Activated CD8-positive, alpha-beta memory T cell treated with anti-CD3 and anti-CD28 coated beads, Interleukin-2, amount 50 U/mL, for 1 hour (primary cell): ENCODE data around the gene PDPK1.
A peak's percentile ranks its signal among the peaks of the same experiment; 100 is the strongest.
"Not testable (repeated sequence)": the region's sequence is repeated elsewhere in the genome, so short reads cannot be mapped to it uniquely, and the experiment has no call there.

ENCODE experiments used
- DNase-seq: peaks from one replicate; pipeline ENCODE4 v3.0.0-alpha.2; 2020; ENCODE audit errors: extremely low read depth

PDPK1 gene

DNA sequence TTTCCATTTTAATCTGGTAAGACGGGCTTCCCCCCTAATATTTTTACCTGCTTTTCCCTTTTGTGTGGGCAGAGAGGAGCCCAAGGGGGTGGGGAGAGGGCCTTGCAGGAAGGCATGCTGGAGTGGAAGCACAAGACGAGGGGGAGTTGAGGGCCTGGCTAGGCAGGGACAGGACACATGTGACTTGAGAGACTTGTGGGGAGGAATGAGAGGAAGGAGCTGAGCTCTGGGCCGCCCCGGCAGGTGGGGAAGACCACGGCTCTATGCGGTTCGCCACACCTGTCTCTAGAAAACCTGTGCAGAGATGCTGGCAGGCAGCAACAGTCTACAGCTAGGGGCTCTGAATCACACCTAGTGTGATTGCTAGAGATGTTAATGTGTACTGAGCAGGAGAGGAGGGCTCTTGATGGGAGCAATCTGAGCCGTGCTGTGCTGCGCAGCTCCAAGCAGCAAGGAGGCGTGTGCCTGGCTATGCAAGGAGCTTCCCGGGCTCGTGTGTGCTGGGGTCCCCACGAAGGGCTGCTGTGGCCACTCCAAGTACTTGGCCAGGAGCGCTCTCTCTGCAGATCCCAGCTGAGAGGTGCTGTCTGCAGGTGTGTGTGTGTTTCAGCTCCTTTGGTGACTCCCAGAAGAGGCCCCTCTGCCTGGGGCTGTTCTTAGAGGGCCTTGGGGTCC is 50.2 kb downstream of the PDPK1 start:
- DNase-seq = no peak

DNA sequence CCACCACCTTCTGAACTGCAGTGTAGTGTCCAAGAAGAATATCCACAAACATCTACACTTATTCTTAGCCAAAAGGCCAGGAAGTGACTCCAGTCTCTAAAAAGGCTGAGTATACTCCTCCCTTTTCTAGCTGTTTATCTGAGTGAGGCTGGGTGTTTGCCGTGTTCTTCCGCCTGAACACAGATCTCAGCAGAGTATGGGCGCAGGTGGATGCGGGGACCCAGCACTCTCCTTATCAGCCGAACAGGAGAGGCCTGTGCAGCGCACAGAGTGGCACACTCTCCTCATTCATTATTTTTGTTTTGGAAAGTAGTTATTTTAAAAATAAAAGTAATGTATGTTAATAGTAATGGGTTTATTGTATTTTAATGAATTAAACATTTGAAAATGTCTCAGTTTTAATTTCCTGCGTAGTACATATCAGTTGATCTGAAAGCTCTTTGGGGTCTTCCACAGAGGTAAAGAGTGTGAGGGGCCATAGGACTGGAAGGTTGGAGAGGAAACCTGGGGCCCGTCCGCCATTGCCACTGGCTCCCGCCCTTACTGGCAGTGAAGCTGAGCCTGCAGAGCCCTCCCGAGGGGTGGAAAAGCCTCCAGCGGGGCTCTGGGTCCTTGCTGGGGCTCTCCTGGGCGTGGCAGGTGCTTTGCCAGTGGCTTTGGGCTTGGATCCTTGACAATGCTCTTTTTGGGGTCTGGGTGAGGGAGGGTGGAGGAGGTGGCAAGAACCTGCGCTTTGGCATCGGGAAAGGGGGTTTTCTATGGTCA is 53.8 kb downstream of the PDPK1 start:
- DNase-seq = no peak

- DNase-seq = no peak
These were observed 55.0 kb downstream of the PDPK1 start for GRCh38 chr16:2592786-2593185.

DNA sequence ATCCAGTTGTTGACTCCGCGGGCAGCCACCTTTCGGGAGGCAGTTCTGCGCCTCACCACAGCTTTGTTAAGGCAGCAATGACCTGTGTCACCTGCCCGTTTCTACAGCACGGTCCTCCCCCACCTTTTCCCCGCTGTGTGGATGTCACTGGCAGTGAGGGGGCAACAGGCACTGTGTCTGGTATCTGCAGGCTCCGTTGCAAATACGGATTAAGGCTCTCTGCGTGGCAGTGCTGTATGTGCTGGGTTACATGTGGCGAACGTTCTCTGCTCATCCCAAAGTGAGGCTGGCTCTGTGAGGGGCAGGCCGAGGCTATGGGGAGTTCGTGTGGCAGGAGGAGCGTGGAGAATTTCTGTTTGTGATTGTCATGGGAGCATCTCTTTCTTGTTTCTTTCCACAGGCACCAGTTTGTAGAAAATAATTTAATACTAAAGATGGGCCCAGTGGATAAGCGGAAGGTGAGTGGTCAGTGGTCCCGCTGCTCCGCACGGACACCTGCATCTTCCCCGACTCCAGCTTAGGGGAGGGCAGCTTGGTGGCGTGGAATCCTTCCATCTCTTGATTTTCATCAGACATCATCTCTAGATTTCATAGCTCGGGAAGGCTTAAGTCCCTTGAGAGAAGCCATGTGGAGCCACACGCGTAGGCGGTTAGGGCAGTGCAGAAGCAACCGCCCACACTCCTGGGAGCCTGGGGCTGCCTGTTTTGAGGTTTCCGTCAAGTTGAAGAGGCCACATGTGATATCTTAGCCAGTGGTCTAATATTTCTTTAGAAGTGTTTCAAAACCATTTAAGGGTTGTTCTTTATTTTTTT is 57.8 kb downstream of the PDPK1 start:
- DNase-seq = no peak

- no peak for DNase-seq
These were observed 59.1 kb downstream of the PDPK1 start for GRCh38 chr16:2596747-2597559.

GRCh38 chr16:2597560-2597902 is 59.7 kb downstream of the PDPK1 start:
- DNase-seq = no peak

DNA sequence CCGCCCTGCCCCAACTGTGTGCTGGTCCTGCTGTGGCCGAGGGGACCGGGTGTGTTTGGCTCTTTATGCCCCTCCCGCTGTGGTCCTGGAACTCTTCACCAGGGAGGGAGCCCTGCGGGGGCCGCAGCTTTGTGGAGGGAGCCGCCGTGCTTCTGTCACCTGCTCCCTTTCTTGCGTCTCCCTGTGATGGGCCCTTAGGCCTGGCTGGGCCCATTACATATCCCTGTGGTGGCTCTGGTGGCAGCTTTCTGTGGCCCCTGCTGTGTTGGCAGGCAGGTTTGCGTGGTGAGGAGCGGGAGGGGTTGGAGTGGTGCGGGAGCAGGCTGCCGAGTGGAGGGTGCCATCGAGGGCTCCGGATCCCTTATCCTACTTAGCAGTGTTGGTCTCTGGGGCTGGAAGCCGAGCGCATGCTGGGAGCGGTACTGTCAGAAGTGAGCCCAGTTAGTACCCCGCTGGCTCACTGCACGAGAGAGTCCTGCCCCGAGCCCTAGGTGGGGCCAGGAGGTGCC is 60.4 kb downstream of the PDPK1 start:
- DNase-seq = no peak

GRCh38 chr16:2598723-2599122 is 60.9 kb downstream of the PDPK1 start:
- DNase-seq = no peak

- not testable (repeated sequence) for DNase-seq
These were observed 61.3 kb downstream of the PDPK1 start for GRCh38 chr16:2599165-2599564.

GRCh38 chr16:2599785-2600184 is 62.0 kb downstream of the PDPK1 start:
- DNase-seq = not testable (repeated sequence)

DNA sequence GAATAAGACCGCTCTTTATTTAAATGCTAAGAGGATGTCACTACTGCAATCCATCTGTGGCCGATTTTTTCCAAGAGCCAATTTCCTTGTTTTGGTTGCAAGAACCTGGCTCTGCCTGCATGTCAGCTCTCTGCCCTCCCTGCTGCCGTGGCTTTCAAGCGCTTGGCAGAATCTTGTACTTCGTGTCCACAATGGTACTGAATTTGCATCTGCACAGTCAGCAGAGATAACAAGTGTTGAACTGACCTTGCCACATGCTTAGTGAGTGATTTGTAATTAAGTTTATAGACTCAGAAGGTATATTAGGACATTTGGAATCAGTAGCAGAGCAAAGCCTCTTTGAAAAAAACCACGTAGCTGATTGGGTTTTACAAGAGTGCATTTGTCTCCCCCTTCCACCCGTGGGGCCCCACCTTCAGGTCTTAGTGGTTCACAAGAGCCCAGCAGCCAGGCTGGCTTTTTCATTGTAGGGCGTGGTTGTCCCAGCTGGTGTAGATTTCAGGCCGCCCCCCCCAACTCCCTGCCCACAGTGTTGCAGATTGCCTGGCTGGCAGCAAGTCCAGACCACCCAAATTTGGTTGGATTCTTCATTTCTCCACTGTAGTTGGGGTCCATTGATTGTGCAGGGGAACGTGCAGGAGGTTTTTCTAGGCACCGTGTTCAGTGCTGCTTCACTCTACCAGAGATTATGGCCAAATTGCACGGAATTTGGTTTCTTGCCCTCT is 63.6 kb downstream of the PDPK1 start:
- DNase-seq = not testable (repeated sequence)

GRCh38 chr16:2602175-2602574 is 64.4 kb downstream of the PDPK1 start:
- not testable (repeated sequence) for DNase-seq

DNA sequence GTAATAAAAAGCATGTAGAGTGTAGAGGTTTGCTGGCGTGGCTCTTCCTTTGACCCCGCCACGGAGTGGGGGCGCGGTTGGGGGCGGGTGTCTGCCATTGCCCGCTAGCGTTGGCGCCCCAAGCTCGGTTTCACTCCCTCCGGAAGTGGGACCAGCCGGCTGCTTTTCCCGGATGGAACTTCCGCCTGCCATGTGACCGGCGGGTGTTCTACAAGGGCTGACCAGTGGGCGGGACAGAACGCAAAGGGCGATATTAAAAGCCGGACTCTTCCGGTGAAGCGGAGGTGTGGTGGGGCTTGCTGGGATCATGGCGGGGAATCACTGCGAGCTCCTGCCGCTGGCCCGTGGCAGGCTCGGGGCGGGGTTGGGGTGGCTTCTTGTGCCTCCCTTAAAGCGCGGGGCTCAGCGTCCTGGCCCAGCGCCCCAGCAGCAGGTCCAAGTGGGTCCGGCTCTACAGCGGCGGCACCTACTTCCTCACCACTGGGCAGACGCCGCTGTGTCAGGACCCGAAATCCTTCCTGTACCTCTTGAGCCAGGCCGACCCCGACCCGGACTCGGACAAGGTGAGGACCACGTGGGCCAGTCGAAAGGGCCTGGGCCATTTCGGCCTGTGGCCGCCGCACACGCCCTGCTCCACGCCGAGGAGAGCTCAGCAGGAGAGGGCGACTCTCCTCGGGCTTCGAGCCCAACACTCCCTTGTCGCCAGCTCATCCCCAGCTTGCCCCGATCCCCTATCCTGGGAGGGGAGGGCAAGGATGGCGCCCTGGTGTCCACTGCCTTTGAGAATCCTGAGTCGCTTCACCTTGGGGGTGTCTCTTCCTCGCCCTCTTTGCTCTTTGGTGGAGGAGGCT is 65.6 kb downstream of the PDPK1 start:
- DNase-seq = peak; percentile 40

DNA sequence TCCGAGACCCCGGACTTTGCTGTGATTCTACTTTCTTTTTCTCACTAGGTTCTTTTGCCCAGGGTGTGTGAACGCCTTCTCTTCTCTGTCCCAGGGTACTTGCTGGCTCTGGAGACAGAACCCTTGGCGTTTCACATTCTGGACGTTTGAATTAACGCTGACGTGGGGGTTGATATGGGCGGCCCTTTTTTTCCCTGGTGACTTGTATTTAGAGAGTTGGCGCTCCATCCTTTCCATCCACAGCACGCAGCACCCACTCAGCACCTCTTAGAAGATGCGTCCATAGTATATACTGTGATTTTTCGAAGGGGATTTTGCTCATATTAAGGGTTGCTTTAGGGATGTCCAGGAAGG is 66.2 kb downstream of the PDPK1 start:
- not testable (repeated sequence) for DNase-seq

DNA sequence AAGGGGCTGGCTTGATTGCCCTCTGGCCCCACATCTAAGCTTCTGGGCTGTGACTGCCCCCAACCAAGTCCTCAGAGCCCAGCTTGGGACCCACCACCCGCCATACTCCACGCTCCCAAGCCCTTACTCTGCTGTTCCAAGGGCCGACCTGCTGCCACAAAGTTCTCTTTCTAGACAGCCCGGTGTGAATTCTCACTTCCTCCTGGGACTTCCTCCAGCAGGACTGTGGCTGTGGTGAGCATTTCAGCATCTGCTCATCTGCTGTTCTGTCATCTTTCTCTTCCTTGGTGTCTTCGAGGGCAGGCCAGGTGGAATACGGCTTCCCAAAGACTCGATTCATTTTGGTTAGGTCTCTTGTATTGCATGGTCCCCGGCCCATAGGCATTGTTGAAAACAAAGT is 69.0 kb downstream of the PDPK1 start:
- not testable (repeated sequence) for DNase-seq

DNA sequence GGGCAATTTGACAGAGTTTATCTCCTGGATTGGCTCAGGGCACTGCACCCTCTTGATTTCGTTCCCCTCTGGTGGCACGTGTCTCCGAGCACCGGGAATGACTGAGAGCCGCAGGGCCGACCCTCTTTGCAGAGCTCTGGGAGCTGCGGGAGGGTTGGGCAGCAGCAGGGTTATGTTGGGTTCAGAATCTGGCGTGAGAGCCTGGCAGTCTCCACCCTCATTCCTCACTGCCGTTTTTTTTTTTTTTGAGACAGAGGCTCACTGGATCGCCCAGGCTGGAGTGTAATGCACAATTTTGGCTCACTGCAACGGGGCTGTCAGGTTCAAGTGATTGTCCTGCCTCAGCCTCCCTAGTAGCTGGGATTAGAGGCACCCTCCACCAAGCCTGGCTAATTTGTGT is 71.5 kb downstream of the PDPK1 start:
- not testable (repeated sequence) for DNase-seq

DNA sequence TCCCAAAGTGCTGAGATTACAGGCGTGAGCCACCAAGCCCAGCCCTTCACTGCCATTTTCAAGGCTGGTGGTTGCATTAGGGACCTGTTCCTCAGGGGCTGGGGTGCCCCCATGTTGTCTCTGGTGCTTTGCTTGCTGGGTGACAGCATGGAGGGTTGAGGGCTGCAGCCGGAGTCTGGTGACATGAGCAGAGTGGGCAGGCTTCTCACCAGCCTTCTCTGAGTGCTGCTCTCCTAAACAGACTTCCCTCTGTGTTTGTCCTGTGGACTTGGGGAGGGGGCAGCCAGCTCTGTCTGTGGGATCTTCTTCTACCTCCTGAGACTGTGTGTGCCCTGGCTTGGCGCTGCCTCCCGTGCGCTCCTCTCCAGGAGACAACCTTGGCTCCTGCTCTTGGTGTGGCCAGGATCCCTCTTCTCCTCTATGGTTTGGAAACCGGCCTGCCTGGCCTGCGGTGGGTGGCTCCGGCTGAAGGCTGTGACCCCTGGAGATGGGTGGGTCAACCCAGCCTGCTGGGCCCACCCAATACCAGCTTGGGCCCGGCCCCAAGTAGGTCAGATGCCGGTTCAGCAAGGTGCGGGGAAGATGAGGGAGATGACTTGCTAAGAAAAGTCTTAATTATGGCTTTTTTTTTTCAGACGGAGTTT is 72.1 kb downstream of the PDPK1 start:
- no peak for DNase-seq

DNA sequence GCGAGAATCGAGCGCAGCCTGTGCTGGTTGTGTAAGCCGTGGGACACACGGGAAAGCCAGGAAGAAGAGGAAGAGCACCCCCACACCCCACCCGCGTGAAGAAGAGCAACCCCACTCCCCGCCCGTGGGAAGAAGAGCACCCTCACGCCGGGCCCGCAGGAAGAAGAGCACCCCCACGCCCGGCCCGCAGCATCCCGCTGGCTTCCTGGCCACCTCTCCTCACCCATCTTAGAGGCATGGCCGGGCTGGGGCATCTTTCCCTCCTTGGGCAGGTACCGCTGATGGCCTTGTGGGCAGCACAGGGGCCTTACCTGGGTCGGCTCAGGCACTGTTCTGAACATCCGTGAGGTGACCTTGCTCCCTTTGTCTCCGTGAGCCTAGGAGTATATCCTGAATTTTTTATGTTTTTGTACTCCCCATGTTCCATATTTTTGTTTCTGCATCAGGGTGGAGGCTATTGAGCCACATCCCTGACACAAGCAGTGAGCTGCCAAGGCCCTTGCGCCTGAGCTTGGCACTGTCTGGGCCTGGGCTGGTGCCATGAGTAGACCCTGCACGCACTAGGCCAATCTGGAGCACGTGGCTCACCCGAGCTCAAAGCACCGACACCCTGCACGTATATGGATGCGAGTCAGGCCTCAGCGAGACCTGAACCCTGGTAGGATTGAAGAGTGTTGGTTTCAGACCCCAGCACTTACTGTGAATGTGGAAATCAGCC is 73.1 kb downstream of the PDPK1 start:
- no peak for DNase-seq

- DNase-seq = no peak
These were observed 73.7 kb downstream of the PDPK1 start for GRCh38 chr16:2611499-2611862.
